H1 (cell line): Measurements from ENCODE around the gene VSNL1. TPM values are rescaled to one million over a fixed set of nuclear protein-coding genes. Genes with fewer than 3 reads are reported as not detected.

Experiments
- ATF3 ChIP-seq: IDR thresholded peaks from 2 replicates; pipeline ENCODE4 v1.6.1; 2011; ENCODE audit warnings: low read depth, mild to moderate bottlenecking, low read length; ENCODE audit not compliant: insufficient read depth
- CTBP2 ChIP-seq: IDR thresholded peaks from 2 replicates; pipeline ENCODE4 v1.7.0; 2011; ENCODE audit warnings: borderline replicate concordance, mild to moderate bottlenecking, moderate library complexity, mixed read lengths, low read length; ENCODE audit not compliant: insufficient read depth, insufficient read length
- EZH2 ChIP-seq: fragments of 200-600 bp; sonication (generic); IDR thresholded peaks from 2 replicates; pipeline ENCODE4 v1.7.1; 2012; ENCODE audit warnings: low read depth, mild to moderate bottlenecking, moderate library complexity, low read length, inconsistent platforms; ENCODE audit not compliant: severe bottlenecking
- HDAC2 ChIP-seq, 2 experiments: fragments of 300-600 bp in 1 of 2; sonication (generic) in 1 of 2; IDR thresholded peaks; 2 replicates each; pipeline ENCODE4 v1.6.1; 2011 to 2012; ENCODE audit warnings: low read depth in 2 of 2, low read length in 2 of 2, mild to moderate bottlenecking in 2 of 2, moderate library complexity in 2 of 2, borderline replicate concordance in 1 of 2, inconsistent platforms in 1 of 2
- KDM4A ChIP-seq: IDR thresholded peaks from one replicate; pipeline ENCODE4 v1.7.1; 2012; ENCODE audit warnings: low read depth, mild to moderate bottlenecking, moderate library complexity, low read length, inconsistent platforms; ENCODE audit not compliant: severe bottlenecking
- MAFK ChIP-seq: IDR thresholded peaks from 2 replicates; pipeline ENCODE4 v1.6.1; 2012; ENCODE audit warnings: low read depth, mild to moderate bottlenecking, improper control_type of control experiment, low read length
- SP2 ChIP-seq: IDR thresholded peaks from 2 replicates; pipeline ENCODE4 v1.6.1; 2012; ENCODE audit warnings: mild to moderate bottlenecking, low read length, inconsistent platforms
- TAF1 ChIP-seq: IDR thresholded peaks from 2 replicates; pipeline ENCODE4 v1.6.1; 2011; ENCODE audit warnings: mild to moderate bottlenecking, low read depth, low read length
- polyA plus RNA-seq, 7 experiments: library from polyadenylated mRNA; depleted of rRNA in 3 of 7; stranded (reverse) in 5 of 7; unstranded in 2 of 7; fragments of >200 nt in 5 of 7; fragments of 200-250 nt in 2 of 7; gene quantifications; 1 replicate in 5 of 7; 2 replicates in 1 of 7; 4 replicates in 1 of 7; pipeline versions ENCODE4 v1.2.1 to v1.2.3, GENCODE V29; 2011 to 2013; ENCODE audit warnings: missing spikeins in 2 of 7, mixed read lengths in 2 of 7
- total RNA-seq: library from RNA; stranded (reverse); fragmentation: NEBNext Ultra II Directional; extraction: Animal tissue kit (Norgen Biotek cat#: 25700); gene quantifications from 2 replicates; pipeline ENCODE4 v1.2.1, GENCODE V29; 2021

The VSNL1 gene
- total and polyA plus RNA-seq, 2 of the 8 experiments (the other 6 are each of a cell fraction or from before 2014, with no cell fraction given): 49.4 to 108 TPM

- TF ChIP-seq CTBP2: no peak
- TF ChIP-seq ATF3: no peak
- no peak for TF ChIP-seq EZH2
- TF ChIP-seq KDM4A: no peak
- TF ChIP-seq MAFK: no peak
- no peak for TF ChIP-seq TAF1
- no peak for TF ChIP-seq HDAC2 (IDR thresholded peaks at IDR 0.05; ENCODE audit: borderline replicate concordance in 1 of 2, low read depth in 2 of 2, low read length in 2 of 2)
- no peak for TF ChIP-seq SP2
Measured at GRCh38 chr2:17662723-17663122, 122.2 kb downstream of the VSNL1 start (continued).
